Calu3 (cell line): ENCODE results near the gene PUDP. TPM values are rescaled to one million over a fixed set of nuclear protein-coding genes. Genes with fewer than 3 reads are reported as not detected.
"Not testable (repeated sequence)": the region's sequence is repeated elsewhere in the genome, so short reads cannot be mapped to it uniquely, and the experiment has no call there.

Experiments
- BruUV-seq: library from RNA; stranded (reverse); fragments of 400-500 nt; replicated peaks from 2 replicates; lab custom pipeline; 2021; lab: Mats Ljungman, UMichigan
- CTCF ChIA-PET: fragments of 300-600 bp; sonication (Branson Sonifier 250); formaldehyde crosslinking; loops from one replicate; lab custom pipeline; 2022; ENCODE audit warnings: antibody characterized with exemption; lab: Charles Lee
- DNase-seq: peaks from one replicate; pipeline ENCODE4 v3.0.0; 2022
- H3K27ac Mint-ChIP-seq: one replicate; pipeline ENCODE4 v1.8.0; 2022; ENCODE audit warnings: mixed read lengths; ENCODE audit not compliant: unreplicated experiment
- H3K27me3 Mint-ChIP-seq: one replicate; pipeline ENCODE4 v1.8.0; 2022; ENCODE audit warnings: mixed read lengths; ENCODE audit not compliant: unreplicated experiment
- H3K36me3 Mint-ChIP-seq: one replicate; pipeline ENCODE4 v1.8.0; 2022; ENCODE audit warnings: mild to moderate bottlenecking, moderate library complexity, mixed read lengths; ENCODE audit not compliant: insufficient read depth, unreplicated experiment
- H3K4me1 Mint-ChIP-seq: one replicate; pipeline ENCODE4 v1.8.0; 2022; ENCODE audit warnings: mild to moderate bottlenecking, low read depth, mixed read lengths; ENCODE audit not compliant: unreplicated experiment
- H3K4me3 Mint-ChIP-seq: one replicate; pipeline ENCODE4 v1.8.0; 2022; ENCODE audit warnings: mild to moderate bottlenecking, low read depth, moderate library complexity, mixed read lengths; ENCODE audit not compliant: unreplicated experiment
- H3K9me3 Mint-ChIP-seq: one replicate; pipeline ENCODE4 v1.8.0; 2022; ENCODE audit warnings: low read depth, mixed read lengths; ENCODE audit not compliant: unreplicated experiment
- CTCF ChIP-seq: fragments of 200-600 bp; IDR thresholded peaks from one replicate; pipeline ENCODE4 v1.8.0; 2022; ENCODE audit warnings: antibody characterized with exemption; ENCODE audit not compliant: unreplicated experiment
- intact Hi-C: fragments of 100-400 bp; cut with micrococcal nuclease; formaldehyde crosslinking; loops from one replicate; pipeline ENCODE4 v1.10.0; 2022; ENCODE audit not compliant: unreplicated experiment
- microRNA-seq: library from miRNA; unstranded; fragments of <30 nt; microRNA quantifications from one replicate; pipeline ENCODE4 v1.2.0, GENCODE V29; 2022
- total RNA-seq: library from RNA; stranded (reverse); gene quantifications from 2 replicates; pipeline ENCODE4 v1.2.3, GENCODE V29; 2022

Gene PUDP
- total RNA-seq, 1 experiment from 2014 or later: 30.6 TPM

GRCh38 chrX:7021991-7022390 lies 126.0 kb downstream of the PUDP start:
- Mint-ChIP-seq H3K36me3 (no peaks in the 10 kb centered on the region), H3K4me3 (no peak overlapping the region), H3K27ac (no peak overlapping the region), H3K4me1 (no peaks in the 10 kb centered on the region), H3K9me3 (peaks cover 4% of the 10 kb centered on the region), H3K27me3 (no peaks in the 10 kb centered on the region)
- BruUV-seq: no TSS peak
- no peak for TF ChIP-seq CTCF
- DNase-seq: no peak
- CTCF ChIA-PET: no interaction called here
- intact Hi-C loops: no loop called here

- no peak for TF ChIP-seq CTCF
- intact Hi-C loops: no loop called here
- BruUV-seq: no TSS peak
- Mint-ChIP-seq H3K4me1 (no peaks in the 10 kb centered on the region), H3K36me3 (no peaks in the 10 kb centered on the region), H3K4me3 (no peak overlapping the region), H3K27me3 (no peaks in the 10 kb centered on the region), H3K9me3 (peaks cover 4% of the 10 kb centered on the region), H3K27ac (no peak overlapping the region)
- no peak for DNase-seq
- CTCF ChIA-PET: no interaction called here
Observed at GRCh38 chrX:7019555-7019954, 128.4 kb downstream of the PUDP start.

GRCh38 chrX:7012262-7012834 lies 135.6 kb downstream of the PUDP start:
- CTCF ChIA-PET, H3K4me1 Mint-ChIP-seq, H3K27me3 Mint-ChIP-seq, DNase-seq, H3K36me3 Mint-ChIP-seq, H3K4me3 Mint-ChIP-seq, H3K9me3 Mint-ChIP-seq, BruUV-seq, H3K27ac Mint-ChIP-seq, intact Hi-C loops: not testable (repeated sequence)

GRCh38 chrX:7010897-7011296 lies 137.1 kb downstream of the PUDP start:
- BruUV-seq, H3K27ac Mint-ChIP-seq, H3K9me3 Mint-ChIP-seq, H3K4me3 Mint-ChIP-seq, DNase-seq, H3K27me3 Mint-ChIP-seq, intact Hi-C loops, H3K4me1 Mint-ChIP-seq, CTCF ChIA-PET, H3K36me3 Mint-ChIP-seq: not testable (repeated sequence)

- H3K27ac Mint-ChIP-seq, intact Hi-C loops, H3K4me1 Mint-ChIP-seq, H3K27me3 Mint-ChIP-seq, H3K36me3 Mint-ChIP-seq, DNase-seq, H3K9me3 Mint-ChIP-seq, CTCF ChIA-PET, BruUV-seq, H3K4me3 Mint-ChIP-seq: not testable (repeated sequence)
Observed at GRCh38 chrX:7007328-7007727, 140.6 kb downstream of the PUDP start.

Small RNA genes lying within 50 kb of the gene (microRNA-seq; reads per million reads assigned to microRNA genes)
- not detected for gene MIR4767

Other genes starting within 250 kb of the PUDP start
- gene STS, start 441 bp downstream of the PUDP start, total RNA-seq: 11.4 and 14.1 TPM in 2 replicates